Peyer's patch (tissue), 4 donors: Measurements from ENCODE around the gene EIF3J.

Source experiments
- CTCF ChIP-seq, 6 experiments: fragments of 450-650 bp in 4 of 6; fragments of 200-600 bp in 2 of 6; sonication (generic) in 1 of 6; IDR thresholded peaks; one replicate each; pipeline ENCODE4 v1.5.1; 2017 to 2019; ENCODE audit warnings: antibody characterized with exemption in 6 of 6, mild to moderate bottlenecking in 3 of 6, moderate library complexity in 1 of 6
- POLR2A ChIP-seq, 2 donors: fragments of 450-650 bp; IDR thresholded peaks; one replicate each; pipeline ENCODE4 v1.5.1; 2017; ENCODE audit warnings: antibody characterized with exemption in 2 of 2, mild to moderate bottlenecking in 2 of 2, moderate library complexity in 2 of 2

GRCh38 chr15:44570361-44570760 lies 33.4 kb downstream of the EIF3J start:
- TF ChIP-seq CTCF (IDR thresholded peaks at IDR 0.05) (no peak), POLR2A (IDR thresholded peaks at IDR 0.05) (no peak)
